Gastrocnemius medialis (tissue), 4 donors: ENCODE data around the gene NCOA7.

Experiments
- POLR2A ChIP-seq, 2 donors: fragments of 450-650 bp; IDR thresholded peaks; one replicate each; pipeline ENCODE4 v1.6.1; 2017; ENCODE audit warnings: antibody characterized with exemption in 2 of 2, mild to moderate bottlenecking in 2 of 2, moderate library complexity in 2 of 2
- TF ChIP-seq, protein P1 (sequence below), 5 experiments: fragments of 450-650 bp in 3 of 5; fragments of 200-600 bp in 2 of 5; sonication (generic) in 2 of 5; IDR thresholded peaks in 4 of 5; conservative IDR thresholded peaks in 1 of 5; 1 replicate in 4 of 5; 2 replicates in 1 of 5; pipeline ENCODE4 v1.5.1; 2016 to 2019; ENCODE audit warnings: antibody characterized with exemption in 5 of 5, mild to moderate bottlenecking in 3 of 5, moderate library complexity in 3 of 5

DNA sequence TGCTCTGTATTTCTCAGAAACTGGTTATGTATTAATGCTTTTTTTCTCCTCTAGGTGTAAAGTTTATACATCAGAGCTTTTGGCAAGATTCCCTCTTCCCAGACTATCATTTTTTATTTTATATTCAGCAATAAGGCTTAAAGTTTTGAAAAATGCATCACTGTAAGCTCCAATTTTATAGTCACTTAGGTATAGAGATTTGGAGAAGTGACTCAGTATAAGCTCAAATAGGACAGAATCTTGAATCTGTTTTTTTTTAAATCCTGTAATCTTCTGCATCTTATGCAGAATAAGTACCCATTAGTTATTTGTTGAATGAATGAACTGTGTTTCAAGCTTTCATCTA is 1.0 kb downstream of the NCOA7 start:
- no peak for TF ChIP-seq POLR2A (IDR thresholded peaks at IDR 0.05)
- TF ChIP-seq, protein P1, sequence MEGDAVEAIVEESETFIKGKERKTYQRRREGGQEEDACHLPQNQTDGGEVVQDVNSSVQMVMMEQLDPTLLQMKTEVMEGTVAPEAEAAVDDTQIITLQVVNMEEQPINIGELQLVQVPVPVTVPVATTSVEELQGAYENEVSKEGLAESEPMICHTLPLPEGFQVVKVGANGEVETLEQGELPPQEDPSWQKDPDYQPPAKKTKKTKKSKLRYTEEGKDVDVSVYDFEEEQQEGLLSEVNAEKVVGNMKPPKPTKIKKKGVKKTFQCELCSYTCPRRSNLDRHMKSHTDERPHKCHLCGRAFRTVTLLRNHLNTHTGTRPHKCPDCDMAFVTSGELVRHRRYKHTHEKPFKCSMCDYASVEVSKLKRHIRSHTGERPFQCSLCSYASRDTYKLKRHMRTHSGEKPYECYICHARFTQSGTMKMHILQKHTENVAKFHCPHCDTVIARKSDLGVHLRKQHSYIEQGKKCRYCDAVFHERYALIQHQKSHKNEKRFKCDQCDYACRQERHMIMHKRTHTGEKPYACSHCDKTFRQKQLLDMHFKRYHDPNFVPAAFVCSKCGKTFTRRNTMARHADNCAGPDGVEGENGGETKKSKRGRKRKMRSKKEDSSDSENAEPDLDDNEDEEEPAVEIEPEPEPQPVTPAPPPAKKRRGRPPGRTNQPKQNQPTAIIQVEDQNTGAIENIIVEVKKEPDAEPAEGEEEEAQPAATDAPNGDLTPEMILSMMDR (IDR thresholded peaks at IDR 0.05 in 4 of 5, conservative IDR thresholded peaks at IDR 0.05 in 1 of 5): no peak
